Measurements from ENCODE around the gene POU2AF1.

POU2AF1 gene

DNA sequence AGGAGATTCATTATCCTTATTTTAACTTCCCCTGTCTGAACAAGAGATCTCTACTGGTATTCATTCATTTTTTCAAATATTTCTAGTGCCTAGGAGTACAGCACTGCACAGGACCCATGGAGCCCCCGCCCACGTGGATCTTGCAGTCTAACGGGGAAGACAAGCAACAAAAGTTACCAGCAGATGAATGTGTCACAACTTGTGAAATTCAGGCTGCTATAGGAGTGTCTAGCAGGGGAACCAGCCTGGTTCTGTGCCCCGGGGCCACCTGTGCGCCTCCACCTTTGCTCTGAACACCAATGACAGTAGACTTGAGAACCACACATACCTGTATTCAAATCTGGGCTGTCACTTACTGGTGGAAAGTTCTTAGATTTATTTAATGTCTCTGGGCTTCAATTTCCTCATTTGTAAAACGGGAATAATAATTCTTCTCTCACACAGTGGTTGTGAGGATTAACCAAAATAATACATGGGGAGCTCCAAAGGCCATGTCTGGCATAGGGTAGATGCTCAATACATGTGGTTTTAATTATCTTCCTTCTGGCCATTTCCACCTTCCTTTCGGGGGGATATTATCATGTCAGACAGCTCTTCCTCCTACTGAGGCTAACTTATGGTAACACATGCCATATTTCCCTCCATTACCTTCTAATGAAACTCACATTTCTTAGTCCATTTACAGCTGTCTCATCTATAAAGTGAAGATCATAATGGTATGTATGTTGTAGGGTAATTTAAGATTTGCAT lies 17.8 kb downstream of the POU2AF1 start:
- DNase-seq (ENCODE audit: low read depth in 1 of 2, low spot score in 1 of 2): no peak

DNA sequence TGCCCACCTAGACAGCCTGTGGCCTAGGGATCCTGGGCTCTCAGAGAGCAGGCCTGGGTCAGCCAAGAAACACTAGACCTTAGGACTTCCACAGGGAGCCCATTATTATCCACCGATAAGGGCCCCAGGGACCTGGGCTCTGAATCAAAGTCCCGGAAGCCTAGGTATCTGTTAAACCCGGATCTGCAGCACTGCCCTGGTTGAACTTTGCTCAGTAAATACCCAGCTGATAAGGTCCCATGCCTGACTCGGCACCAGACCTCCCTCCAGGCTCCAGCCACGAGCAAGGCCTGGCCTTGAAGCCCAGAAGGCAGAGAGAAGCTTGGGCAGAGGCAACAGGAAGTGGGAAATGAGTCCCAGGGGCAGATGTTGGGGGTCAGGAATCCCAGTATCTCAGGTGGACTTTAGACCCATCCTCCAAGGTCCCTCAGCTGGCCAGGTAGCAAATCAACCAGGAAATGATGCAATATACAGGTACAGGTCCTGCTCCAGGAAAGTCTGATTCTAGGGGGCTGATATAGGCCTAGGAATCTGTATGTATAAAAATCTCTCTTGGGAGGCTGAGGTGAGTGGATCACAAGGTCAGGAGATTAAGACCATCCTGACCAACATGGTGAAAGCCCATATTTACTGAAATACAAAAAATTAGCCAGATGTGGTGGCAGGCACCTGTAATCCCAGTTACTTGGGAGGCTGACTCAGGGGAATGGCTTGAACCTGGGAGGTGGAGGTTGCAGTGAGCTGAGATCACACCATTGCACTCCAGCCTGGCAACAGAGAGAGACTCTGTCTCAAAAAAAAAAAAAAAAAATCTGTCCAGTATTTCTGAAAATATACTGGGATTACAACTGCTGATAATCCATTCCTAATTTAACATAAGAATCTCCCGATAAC lies 18.7 kb downstream of the POU2AF1 start:
- DNase-seq (ENCODE audit: low read depth in 1 of 2, low spot score in 1 of 2): no peak

DNA sequence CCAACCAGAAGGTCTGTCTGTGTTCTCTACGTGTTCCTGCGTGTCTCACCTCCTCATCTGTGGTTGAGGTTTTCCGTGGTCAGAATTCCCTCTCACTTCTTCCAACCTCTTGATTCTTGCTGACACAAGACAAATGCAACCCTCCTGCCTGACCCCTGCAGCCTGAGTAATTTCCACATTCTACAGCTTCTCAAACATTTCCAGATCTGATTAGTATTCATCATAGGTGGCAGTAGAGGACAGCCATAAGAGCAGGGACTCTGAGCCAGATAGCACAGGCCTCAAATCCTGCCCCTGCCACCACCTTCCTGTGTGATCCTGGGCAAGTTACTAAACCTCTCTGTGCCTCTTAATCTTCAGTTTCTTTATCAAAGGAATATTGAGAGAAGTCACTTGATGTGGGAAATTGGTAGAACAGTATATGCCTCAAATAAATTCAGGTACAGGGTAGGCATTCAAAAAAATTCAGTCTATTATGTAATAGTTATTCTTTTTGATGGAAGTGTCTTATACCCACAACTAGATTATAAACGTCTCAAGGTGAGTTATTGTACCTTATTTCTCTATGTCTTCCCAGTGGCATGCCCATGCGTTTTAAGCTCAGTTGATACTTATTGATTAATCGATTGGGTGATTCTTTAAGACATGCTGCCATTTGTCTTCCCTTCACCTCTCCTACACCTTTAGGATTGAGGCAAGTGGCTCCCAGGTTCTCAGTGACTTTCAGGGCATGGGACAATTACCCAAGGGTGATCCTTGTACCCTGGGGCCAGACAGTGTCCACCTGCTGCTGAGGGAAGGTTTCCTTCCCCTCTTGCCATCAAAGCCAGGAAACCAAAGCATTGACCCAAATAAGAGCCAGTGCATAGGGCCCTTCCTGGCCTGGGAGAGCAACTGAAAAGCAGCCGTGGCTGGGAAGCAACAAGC lies 19.6 kb downstream of the POU2AF1 start:
- DNase-seq (ENCODE audit: low read depth in 1 of 2, low spot score in 1 of 2): no peak

DNA sequence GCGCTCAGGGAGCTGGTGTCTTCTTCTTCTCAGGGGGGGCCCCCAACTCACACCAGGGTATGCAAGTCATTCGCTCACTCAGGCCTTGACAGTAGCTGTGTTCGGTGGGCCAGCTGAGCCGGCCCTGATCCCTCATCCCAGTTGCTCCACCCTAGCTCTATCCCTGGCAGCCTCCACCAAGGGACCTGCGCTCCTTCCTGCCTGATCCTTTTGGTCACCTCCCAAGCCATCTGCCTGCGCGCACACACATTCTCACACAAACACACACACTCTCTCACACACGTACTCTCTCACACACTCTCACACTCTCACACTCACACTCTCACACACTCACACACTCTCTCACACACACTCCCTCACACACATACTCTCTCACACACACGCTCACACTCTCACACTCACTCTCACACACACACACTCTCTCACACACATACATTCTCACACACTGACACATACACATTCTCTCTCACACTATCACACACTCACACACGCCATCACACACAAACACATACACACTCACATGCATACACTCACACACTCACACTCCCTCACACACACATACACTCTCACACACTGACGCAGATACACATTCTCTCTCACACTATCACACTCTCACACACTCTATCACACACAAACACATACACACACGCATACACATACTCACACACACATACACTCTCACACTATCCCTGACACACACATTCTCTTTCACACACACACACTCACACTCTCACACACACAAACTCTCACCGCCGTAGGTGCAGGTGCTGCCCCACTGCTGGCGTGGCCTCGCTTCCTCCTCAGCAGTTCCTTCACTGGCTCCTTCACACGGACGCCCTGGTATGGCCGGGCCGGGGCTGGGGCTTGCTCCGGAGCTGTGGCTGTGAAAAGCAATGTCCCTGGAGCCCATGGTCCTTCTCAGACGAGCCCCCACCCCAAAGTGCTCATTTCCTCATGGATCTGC lies 20.8 kb downstream of the POU2AF1 start:
- DNase-seq (ENCODE audit: low read depth in 1 of 2, low spot score in 1 of 2): no peak

DNA sequence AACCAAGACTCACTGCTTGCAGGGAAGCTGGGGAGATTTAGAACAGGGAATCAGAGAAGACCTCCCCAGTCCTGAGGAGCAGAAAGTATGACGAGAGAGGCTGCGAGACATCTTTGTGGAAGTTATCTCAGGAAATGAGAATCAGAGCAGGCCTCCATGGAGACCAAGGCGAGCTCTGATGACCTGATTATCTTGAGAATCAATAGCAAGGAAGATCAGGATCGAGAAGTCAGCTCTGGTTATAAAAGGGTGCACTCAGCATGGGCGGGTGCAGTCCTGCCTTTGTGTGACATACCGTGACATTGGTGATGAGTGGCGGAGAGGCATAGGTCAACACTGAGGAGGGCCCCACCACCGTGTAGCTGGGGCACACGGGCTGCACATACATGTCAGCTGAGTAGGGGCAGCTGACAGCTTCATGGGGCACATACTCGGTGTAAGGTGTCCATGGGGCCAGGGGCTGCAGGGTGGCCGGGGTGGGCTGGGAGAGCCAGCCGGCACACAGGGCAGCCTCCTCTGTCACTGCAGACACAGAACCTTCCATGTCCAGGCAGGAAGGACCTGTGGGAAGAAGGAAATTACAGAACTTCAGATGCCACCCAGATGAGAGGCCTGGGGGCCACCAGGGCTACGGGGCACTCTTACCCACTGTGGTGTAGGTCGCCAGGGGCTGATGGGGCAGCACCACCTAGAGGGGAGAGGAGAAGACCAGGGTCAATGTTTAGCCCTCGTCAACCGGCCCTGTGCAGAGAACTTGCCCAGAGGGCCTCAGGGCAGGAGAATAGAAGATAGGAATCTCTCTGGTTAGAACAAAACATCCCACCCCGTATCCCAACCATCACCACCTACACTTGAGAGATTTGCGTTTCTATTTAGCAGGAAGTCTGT lies 21.7 kb downstream of the POU2AF1 start:
- no peak for DNase-seq (ENCODE audit: low read depth in 1 of 2, low spot score in 1 of 2)

DNA sequence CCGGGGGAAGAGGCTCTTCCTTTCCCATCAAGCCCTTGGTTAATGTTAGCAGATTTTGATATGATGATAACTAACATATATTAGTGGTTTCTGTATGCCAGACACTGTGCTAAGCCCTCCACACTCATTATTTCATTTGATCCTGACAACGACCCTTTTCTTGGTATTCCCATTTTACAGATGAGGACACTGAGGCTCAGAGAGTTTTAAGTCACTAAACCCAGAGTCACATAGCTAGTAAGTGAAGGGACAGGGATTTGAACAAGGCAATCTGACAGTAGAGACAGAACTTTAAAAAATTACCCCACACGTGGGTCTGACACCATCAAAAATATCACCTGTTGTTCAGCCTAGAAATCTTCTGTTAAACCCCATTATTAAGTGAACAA lies 22.4 kb downstream of the POU2AF1 start:
- no peak for DNase-seq (ENCODE audit: low read depth in 1 of 2, low spot score in 1 of 2)

DNA sequence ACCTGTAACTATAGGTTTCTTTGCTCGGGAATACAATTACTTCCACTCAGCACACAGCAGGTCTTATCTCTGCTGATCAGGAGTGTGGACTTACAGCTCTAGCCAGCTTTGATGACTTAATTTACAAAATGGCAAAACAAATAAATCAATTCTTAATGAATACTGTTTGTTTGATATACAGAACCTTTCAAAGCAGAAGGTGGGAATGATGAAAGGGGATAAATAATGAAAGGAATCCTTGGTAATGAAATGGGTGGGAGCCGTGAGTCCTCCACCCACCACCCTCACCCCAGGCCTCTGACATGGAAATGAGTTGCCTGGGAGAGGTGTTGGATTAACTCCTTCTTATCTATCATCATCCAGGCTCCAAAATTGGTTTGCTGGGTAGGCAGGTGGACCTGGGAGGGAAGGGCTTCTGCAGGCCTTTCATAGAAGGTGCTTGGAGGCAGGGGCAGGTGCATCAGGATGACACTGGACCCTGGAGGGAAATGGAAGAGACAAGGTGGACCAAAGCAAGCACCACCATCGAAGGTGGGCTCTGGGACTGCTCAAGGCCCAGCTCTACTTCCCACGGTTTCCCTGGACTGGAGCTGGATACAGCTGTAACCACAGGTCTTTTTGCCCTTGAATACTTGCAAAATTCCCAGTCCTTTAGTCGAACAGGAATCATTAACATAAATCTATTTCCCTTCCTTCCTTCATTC lies 23.0 kb downstream of the POU2AF1 start:
- DNase-seq (ENCODE audit: low read depth in 1 of 2, low spot score in 1 of 2): no peak

DNA sequence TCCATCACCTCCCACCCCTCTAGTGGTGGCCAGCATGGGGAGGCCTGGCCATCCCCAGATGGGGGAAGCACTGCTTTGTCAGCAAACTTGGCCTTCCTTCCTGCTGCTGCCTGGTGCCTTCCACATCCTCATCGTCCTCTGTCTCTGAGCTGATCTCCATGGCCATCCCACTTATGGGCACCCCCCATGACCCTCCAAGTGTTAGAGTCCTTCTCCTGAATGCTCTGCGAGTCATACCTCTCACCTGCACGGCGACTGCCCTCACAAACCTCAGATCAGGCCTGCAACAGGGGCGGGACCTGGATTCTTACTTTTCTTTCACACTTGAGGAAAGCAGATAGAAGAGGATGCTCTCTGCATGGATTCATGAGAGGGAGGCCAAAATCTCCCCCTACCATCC lies 24.0 kb downstream of the POU2AF1 start:
- DNase-seq (ENCODE audit: low read depth in 1 of 2, low spot score in 1 of 2): no peak

DNA sequence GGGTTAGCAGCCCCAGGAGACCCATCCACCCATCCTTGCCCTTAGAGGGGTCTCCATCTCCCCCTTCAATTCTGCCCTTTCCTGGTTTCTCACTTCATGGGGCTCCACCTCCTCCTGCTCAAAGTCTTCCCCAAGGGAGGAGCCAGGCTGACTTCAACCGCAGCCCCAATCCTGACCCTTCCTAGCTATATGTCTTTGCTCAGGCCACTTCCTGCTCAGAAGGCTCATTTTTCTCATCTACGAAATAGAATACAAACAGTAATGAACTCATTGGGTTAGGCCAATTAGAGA lies 24.5 kb downstream of the POU2AF1 start:
- no peak for DNase-seq (ENCODE audit: low read depth in 1 of 2, low spot score in 1 of 2)

DNA sequence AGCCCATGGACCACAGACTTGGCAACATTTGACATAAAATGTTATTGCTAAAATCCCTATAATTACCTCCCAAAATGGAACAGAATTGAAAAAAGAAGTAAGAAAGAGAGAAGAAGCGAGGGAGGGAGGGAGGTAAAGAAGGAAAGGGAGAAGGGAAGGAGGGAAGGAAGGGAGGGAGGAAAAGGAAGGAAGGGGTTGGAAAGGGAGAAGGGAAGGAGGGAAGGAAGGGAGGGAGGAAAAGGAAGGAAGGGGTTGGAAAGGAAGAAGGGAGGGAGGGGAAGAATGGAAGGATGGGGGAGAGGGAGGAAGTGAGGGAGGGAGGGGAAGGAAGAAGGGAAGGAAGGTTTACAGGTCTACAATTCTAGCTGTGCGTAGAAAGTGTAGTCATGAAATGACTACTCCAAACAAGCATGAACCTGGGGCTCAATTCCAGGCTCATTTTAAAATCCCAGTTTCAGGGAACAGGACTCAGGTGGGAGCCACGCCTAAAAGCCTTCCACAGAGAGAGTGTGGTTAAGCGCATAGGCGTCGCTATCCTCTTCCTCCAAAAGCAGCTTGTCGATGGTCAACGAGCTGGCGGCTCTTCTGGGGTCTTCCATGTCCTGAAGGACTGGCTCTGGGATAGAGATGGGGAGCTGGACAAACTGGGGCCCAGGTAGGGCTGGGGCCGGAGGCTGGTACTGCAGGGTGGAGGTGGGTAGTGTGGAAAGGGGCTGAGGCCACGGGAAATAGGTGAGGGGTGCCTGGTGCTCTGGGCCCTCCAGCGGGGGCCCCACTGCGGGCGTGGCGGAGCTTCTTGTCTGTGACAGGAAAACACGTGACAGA lies 25.1 kb downstream of the POU2AF1 start:
- DNase-seq (ENCODE audit: low read depth in 1 of 2, low spot score in 1 of 2): no peak

DNA sequence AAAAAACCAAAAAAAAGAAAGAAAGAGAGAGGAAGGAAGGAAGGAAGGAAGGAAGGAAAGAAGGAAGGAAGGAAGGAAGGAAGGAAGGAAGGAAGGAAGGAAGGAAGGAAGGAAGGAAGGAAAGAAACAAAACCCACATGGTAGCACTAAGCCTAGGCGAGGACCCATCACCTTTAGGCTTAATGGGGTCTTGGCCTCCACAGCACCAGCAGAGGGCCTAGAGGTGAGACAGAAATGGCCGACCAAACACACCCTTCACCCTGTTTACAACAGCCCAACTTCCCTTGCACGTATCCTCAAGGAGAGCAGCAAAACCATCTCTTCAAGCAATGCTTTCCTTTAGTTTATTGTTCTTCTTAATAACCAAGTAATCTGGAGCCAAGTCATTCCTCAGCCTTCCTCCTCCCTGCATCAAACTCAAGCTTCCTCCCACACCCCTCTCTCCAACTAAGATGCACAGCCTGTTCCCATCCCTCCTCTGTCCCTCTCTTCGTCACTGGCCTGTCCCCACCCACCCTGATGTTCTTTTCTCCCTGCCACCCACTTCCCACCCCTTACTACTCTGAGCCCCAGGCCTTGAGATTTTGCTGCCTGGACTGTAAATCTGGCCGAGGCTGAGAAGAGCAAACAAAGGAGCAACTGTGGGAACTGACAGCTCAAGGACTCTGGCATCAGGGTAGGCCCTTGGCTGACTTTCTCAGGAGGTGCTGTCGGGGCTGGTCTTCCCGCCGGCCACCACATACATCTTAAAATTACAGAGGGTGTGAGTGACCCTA lies 26.0 kb downstream of the POU2AF1 start:
- no peak for DNase-seq (ENCODE audit: low read depth in 1 of 2, low spot score in 1 of 2)

DNA sequence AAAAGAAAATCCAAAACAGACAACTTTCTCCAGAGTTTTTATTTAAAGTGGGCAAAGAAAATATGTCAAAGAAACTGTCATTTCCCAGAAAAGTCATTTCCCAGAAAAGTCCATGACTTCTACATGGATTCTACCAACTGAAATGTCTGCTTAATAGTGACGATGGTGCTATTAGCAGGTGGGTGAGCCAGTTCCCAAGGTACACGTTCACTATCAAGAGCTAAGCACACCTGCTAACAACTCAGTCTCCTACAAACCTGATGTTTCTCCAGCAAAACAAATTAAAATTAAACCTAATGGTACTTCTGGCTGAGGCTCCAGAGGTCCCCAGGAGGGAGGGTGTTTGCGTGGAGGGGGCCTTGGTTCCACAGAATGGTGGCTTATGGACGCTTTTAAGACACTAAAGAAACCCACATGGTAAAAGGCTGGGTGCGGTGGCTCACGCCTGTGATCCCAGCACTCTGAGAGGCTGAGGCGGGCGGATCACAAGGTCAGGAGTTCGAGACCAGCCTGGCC lies 26.8 kb downstream of the POU2AF1 start:
- no peak for DNase-seq (ENCODE audit: low read depth in 1 of 2, low spot score in 1 of 2)

DNA sequence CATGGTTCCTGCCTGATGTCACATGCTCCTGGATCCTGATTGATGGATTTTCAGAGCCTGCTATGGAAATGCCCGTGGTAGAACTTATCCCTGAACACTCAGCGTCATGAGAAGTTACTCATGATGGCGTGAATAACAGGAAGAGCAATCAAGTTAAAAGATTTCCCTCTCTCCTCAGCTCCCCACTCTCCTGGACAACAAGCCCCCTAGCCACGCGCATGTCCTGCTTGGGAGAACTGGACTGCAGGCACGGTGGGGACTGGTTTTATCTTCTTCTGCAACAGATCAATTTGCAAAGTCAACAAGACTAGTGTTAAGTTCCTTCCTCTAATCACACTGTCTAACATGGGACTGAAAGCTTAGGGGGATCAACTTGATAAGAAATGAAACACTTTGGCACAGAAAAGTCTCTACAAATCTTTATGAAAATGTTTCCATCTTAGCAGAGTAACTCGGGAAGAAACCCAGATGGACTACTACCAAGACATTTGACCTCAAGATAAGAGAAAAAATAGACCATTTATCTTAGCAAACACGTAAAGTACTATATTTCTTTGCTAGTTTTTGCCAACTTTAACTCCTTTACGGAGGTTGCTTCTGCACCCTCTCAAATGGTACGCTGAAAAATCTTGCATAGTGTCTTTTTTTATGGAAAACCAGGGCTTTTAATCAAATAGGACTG lies 27.6 kb downstream of the POU2AF1 start:
- DNase-seq (ENCODE audit: low read depth in 1 of 2, low spot score in 1 of 2): no peak

DNA sequence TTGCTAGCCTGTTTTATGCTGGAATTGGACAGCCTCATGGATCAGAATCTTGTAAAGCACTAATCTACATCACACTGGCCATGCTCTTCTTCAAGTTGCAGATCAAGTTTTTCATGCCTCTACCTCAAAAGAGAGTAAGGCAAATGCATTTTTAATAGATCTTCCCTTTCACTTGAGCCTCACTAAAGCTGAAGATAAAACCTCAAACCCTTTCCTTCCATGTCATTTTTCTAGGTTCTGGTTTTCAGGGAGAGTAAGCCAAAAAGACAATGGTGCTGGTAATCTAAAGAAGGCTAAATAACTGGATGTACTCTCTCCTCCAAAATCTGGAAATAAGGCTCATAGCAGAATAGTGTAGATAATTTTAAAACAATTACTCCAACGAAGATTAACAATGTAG lies 28.3 kb downstream of the POU2AF1 start:
- no peak for DNase-seq (ENCODE audit: low read depth in 1 of 2, low spot score in 1 of 2)

DNA sequence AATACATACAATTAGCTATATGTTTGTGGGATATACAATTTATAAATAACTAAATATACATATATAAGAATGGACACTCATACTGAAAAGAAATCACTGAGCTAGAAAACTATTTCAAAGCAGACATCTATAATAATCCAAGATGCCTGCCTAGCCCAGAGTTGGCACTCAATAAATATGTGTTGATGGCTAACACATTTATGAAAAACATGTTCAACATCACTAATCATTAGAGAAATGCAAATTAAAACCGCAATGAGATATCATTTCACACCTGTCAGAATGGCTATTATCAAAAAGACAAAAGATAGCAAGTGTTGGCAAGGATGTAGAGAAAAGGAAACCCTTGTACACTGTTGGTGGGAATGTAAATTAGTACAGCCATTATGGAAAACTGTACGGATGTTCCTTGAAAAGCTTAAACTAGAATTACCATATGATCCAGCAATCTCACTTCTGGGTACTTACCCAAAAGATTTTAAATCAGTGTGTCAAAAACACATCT lies 29.8 kb downstream of the POU2AF1 start:
- DNase-seq (ENCODE audit: low read depth in 1 of 2, low spot score in 1 of 2): no peak

DNA sequence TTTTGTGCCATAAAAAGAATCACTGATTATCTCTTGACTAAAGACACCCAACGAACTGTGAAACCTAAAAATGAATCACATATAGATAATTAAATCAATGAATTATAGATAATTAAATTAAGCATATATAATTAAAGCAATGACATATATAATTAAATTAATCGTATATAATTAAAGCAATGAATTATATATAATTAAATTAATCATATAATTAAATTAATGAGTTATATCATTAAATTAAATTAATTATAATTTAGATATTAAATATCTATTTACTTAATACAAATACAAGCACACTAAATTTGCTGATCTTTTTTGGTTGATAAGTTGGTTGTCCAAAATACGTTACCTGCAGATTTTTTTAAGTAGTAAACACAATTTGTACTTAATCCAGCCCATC lies 30.9 kb downstream of the POU2AF1 start:
- DNase-seq (ENCODE audit: low read depth in 1 of 2, low spot score in 1 of 2): no peak

All from activated T-helper 1 cell treated with anti-CD3 and anti-CD28 coated beads, Interleukin-2, amount 50 U/mL, for 16 hours (primary cell).